H1 (cell line): ENCODE measurements around the gene LTB. TPM values are rescaled to one million over a fixed set of nuclear protein-coding genes. Genes with fewer than 3 reads are reported as not detected.

Experiments
- CTCF ChIA-PET: fragments of 300-600 bp; sonication (Branson Sonifier 250); formaldehyde crosslinking; loops from one replicate; lab custom pipeline; 2021; ENCODE audit not compliant: partially characterized antibody; lab: Charles Lee
- POLR2A ChIA-PET: fragments of 300-600 bp; sonication (Branson Sonifier 250); formaldehyde crosslinking; loops from one replicate; lab custom pipeline; 2021; ENCODE audit warnings: inconsistent platforms; ENCODE audit not compliant: partially characterized antibody; lab: Charles Lee
- DNase-seq, 2 experiments: peaks; one replicate each; pipeline versions ENCODE4 v3.0.0 to v3.0.0-alpha.2; 2010 to 2022; ENCODE audit warnings: low spot score in 2 of 2, low read depth in 1 of 2, mixed read lengths in 1 of 2
- FAIRE-seq: peaks from 2 replicates; lab custom pipeline; 2011; peaks lifted over from hg19 to GRCh38; lab: Jason Lieb, UNC
- H2AFZ ChIP-seq: 2 replicates; pipeline ENCODE4 v1.8.1; 2012; ENCODE audit warnings: low read length, inconsistent platforms
- H2AK5ac ChIP-seq: 2 replicates; pipeline ENCODE4 v1.6.1; 2013; ENCODE audit warnings: low read depth, low read length
- H2BK120ac ChIP-seq: replicated peaks from 2 replicates; pipeline ENCODE3; 2013; ENCODE audit warnings: low read depth, low read length, inconsistent platforms
- H2BK12ac ChIP-seq: 2 replicates; pipeline ENCODE4 v1.6.1; 2013; ENCODE audit warnings: low read depth, low read length
- H2BK15ac ChIP-seq: 2 replicates; pipeline ENCODE4 v1.6.1; 2013; ENCODE audit warnings: low read length
- H2BK20ac ChIP-seq: 2 replicates; pipeline ENCODE4 v1.6.1; 2013; ENCODE audit warnings: low read length
- H2BK5ac ChIP-seq: 2 replicates; pipeline ENCODE4 v1.6.1; 2013; ENCODE audit warnings: low read depth, low read length
- H3K14ac ChIP-seq: 2 replicates; pipeline ENCODE4 v1.6.1; 2013; ENCODE audit warnings: inconsistent platforms; ENCODE audit not compliant: insufficient read length
- H3K18ac ChIP-seq: 2 replicates; pipeline ENCODE4 v1.6.1; 2013; ENCODE audit warnings: low read length; ENCODE audit errors: extremely low read depth
- H3K23ac ChIP-seq: 2 replicates; pipeline ENCODE4 v1.6.1; 2013; ENCODE audit warnings: inconsistent platforms; ENCODE audit not compliant: insufficient read length
- H3K23me2 ChIP-seq: 2 replicates; pipeline ENCODE4 v1.6.1; 2013; ENCODE audit warnings: low read depth, low read length
- H3K27ac ChIP-seq: 2 replicates; pipeline ENCODE4 v1.6.1; 2011; ENCODE audit warnings: low read depth, low read length, inconsistent platforms
- H3K27me3 ChIP-seq, 4 experiments: replicated peaks in 1 of 4; 1 replicate in 1 of 4; 2 replicates in 3 of 4; pipeline versions ENCODE4 v1.6.1 to v1.8.1; 2011 to 2013; ENCODE audit warnings: low read length in 3 of 4, mild to moderate bottlenecking in 3 of 4, inconsistent platforms in 2 of 4, mixed read lengths in 2 of 4, moderate library complexity in 1 of 4; ENCODE audit not compliant: control insufficient read depth in 3 of 4, insufficient read depth in 3 of 4; ENCODE audit errors: extremely low read depth in 1 of 4
- H3K36me3 ChIP-seq, 4 experiments: 2 replicates each; pipeline versions ENCODE4 v1.6.1 to v1.8.1; 2011 to 2013; ENCODE audit warnings: mild to moderate bottlenecking in 4 of 4, low read length in 3 of 4, moderate library complexity in 2 of 4, control low read depth in 1 of 4, inconsistent platforms in 1 of 4; ENCODE audit not compliant: insufficient read depth in 4 of 4, control insufficient read depth in 2 of 4
- H3K4ac ChIP-seq: replicated peaks from 2 replicates; pipeline ENCODE3; 2013; ENCODE audit warnings: low read length, low read depth, mixed read lengths, inconsistent platforms; ENCODE audit not compliant: insufficient read length
- H3K4me1 ChIP-seq, 4 experiments: replicated peaks in 1 of 4; 1 replicate in 1 of 4; 2 replicates in 3 of 4; pipeline versions ENCODE4 v1.6.1 to v1.8.1; 2011 to 2013; ENCODE audit warnings: low read length in 3 of 4, inconsistent platforms in 2 of 4, mixed read lengths in 1 of 4; ENCODE audit not compliant: insufficient read depth in 4 of 4, control insufficient read depth in 3 of 4
- H3K4me2 ChIP-seq, 2 experiments: 2 replicates each; pipeline versions ENCODE4 v1.6.1 to v1.8.1; 2011 to 2013; ENCODE audit warnings: low read depth in 2 of 2, low read length in 2 of 2, control low read depth in 1 of 2, inconsistent platforms in 1 of 2, mild to moderate bottlenecking in 1 of 2; ENCODE audit not compliant: insufficient read depth in 1 of 2
- H3K4me3 ChIP-seq, 4 experiments: fragments of 200-600, 300-600 bp in 1 of 4; sonication (generic), shearing (Covaris generic), sonication (Bioruptor Twin) in 1 of 4; 2 replicates each; pipeline versions ENCODE4 v1.5.1 to v1.8.1; 2011 to 2016; ENCODE audit warnings: low read length in 4 of 4, low read depth in 3 of 4, control low read depth in 2 of 4, inconsistent platforms in 2 of 4, mild to moderate bottlenecking in 2 of 4, mixed read lengths in 1 of 4, moderate library complexity in 1 of 4; ENCODE audit not compliant: insufficient read depth in 2 of 4; ENCODE audit errors: extremely low read depth in 1 of 4
- H3K56ac ChIP-seq: replicated peaks from 2 replicates; pipeline ENCODE3; 2013; ENCODE audit warnings: low read depth, mild to moderate bottlenecking, mixed read lengths, low read length, inconsistent platforms; ENCODE audit not compliant: insufficient read length
- H3K79me1 ChIP-seq: 2 replicates; pipeline ENCODE4 v1.6.1; 2013; ENCODE audit warnings: low read depth, low read length, control low read depth
- H3K79me2 ChIP-seq, 2 experiments: 2 replicates each; pipeline versions ENCODE4 v1.6.1 to v1.8.1; 2012 to 2013; ENCODE audit warnings: low read length in 2 of 2, mild to moderate bottlenecking in 2 of 2, inconsistent platforms in 1 of 2; ENCODE audit not compliant: insufficient read depth in 2 of 2, control insufficient read depth in 1 of 2
- H3K9ac ChIP-seq, 4 experiments: replicated peaks in 1 of 4; 1 replicate in 1 of 4; 2 replicates in 3 of 4; pipeline versions ENCODE4 v1.6.1 to v1.8.1; 2011 to 2013; ENCODE audit warnings: low read depth in 3 of 4, low read length in 3 of 4, control low read depth in 2 of 4, mild to moderate bottlenecking in 2 of 4, moderate library complexity in 2 of 4, inconsistent platforms in 1 of 4; ENCODE audit errors: extremely low read depth in 1 of 4
- H3K9me3 ChIP-seq, 2 experiments: 2 replicates each; pipeline versions ENCODE4 v1.6.1 to v1.8.1; 2012 to 2013; ENCODE audit warnings: mild to moderate bottlenecking in 2 of 2, moderate library complexity in 2 of 2, control low read depth in 1 of 2, inconsistent platforms in 1 of 2, low read depth in 1 of 2, low read length in 1 of 2, mixed read lengths in 1 of 2; ENCODE audit not compliant: insufficient read depth in 2 of 2
- H4K20me1 ChIP-seq, 2 experiments: replicated peaks in 1 of 2; 2 replicates each; pipeline versions ENCODE3 to v1.8.1; 2011 to 2013; ENCODE audit warnings: inconsistent platforms in 2 of 2, low read length in 2 of 2, mild to moderate bottlenecking in 1 of 2; ENCODE audit not compliant: insufficient read depth in 2 of 2, control insufficient read depth in 1 of 2
- H4K5ac ChIP-seq: 2 replicates; pipeline ENCODE4 v1.6.1; 2013; ENCODE audit warnings: low read length, low read depth, mixed read lengths, inconsistent platforms; ENCODE audit not compliant: insufficient read length
- H4K8ac ChIP-seq: 2 replicates; pipeline ENCODE4 v1.8.0; 2013; ENCODE audit warnings: mild to moderate bottlenecking, moderate library complexity, low read length, inconsistent platforms; ENCODE audit not compliant: insufficient read depth; ENCODE audit errors: extremely low read depth
- H4K91ac ChIP-seq: replicated peaks from 2 replicates; pipeline ENCODE3; 2013; ENCODE audit warnings: low read length, mixed read lengths, inconsistent platforms; ENCODE audit not compliant: insufficient read length
- ASH2L ChIP-seq: fragments of 200-600, 300-600 bp; sonication (generic); IDR thresholded peaks from one replicate; pipeline ENCODE4 v1.7.1; 2017; ENCODE audit warnings: low read length
- CEBPB ChIP-seq: IDR thresholded peaks from 2 replicates; pipeline ENCODE4 v1.6.1; 2012; ENCODE audit warnings: low read depth, low read length
- CHD1 ChIP-seq: IDR thresholded peaks from 2 replicates; pipeline ENCODE4 v1.6.1; 2012; ENCODE audit warnings: low read depth, low read length, improper control_type of control experiment
- MAFK ChIP-seq: IDR thresholded peaks from 2 replicates; pipeline ENCODE4 v1.6.1; 2012; ENCODE audit warnings: low read depth, mild to moderate bottlenecking, improper control_type of control experiment, low read length
- NANOG ChIP-seq: IDR thresholded peaks from 2 replicates; pipeline ENCODE4 v1.6.1; 2011; ENCODE audit warnings: low read length, low read depth, mild to moderate bottlenecking, inconsistent platforms; ENCODE audit not compliant: insufficient read depth, poor library complexity, severe bottlenecking
- POU5F1 ChIP-seq: IDR thresholded peaks from 2 replicates; pipeline ENCODE4 v1.6.1; 2011; ENCODE audit warnings: low read depth, mild to moderate bottlenecking, low read length, moderate library complexity
- SIX5 ChIP-seq: IDR thresholded peaks from 2 replicates; pipeline ENCODE4 v1.6.1; 2011; ENCODE audit warnings: mild to moderate bottlenecking, low read depth, low read length
- SP2 ChIP-seq: IDR thresholded peaks from 2 replicates; pipeline ENCODE4 v1.6.1; 2012; ENCODE audit warnings: mild to moderate bottlenecking, low read length, inconsistent platforms
- TAF7 ChIP-seq: optimal IDR thresholded peaks from 2 replicates; pipeline ENCODE3; 2011; ENCODE audit warnings: low read depth, mild to moderate bottlenecking, inconsistent platforms, low read length, moderate library complexity, borderline replicate concordance
- TCF12 ChIP-seq: IDR thresholded peaks from 2 replicates; pipeline ENCODE4 v1.6.1; 2011; ENCODE audit warnings: low read depth, mild to moderate bottlenecking, low read length
- WGBS, 2 experiments: shearing (Covaris generic) in 1 of 2; methylation state at CpG; one replicate each; pipeline versions ENCODE4 v1.1.6 to v1.1.7; 2013 to 2015; ENCODE audit warnings: low lambda C conversion rate in 2 of 2, mixed read lengths in 2 of 2, inconsistent platforms in 1 of 2, low coverage in 1 of 2, missing lambda C conversion rate in 1 of 2; ENCODE audit not compliant: insufficient replicate concordance in 2 of 2, insufficient coverage in 1 of 2, insufficient read length in 1 of 2; ENCODE audit errors: extremely low coverage in 1 of 2, missing lambda C conversion rate in 1 of 2; 5-methylcytosine and 5-hydroxymethylcytosine counted together
- polyA plus RNA-seq, 7 experiments: library from polyadenylated mRNA; depleted of rRNA in 3 of 7; stranded (reverse) in 5 of 7; unstranded in 2 of 7; fragments of >200 nt in 5 of 7; fragments of 200-250 nt in 2 of 7; gene quantifications; 1 replicate in 5 of 7; 2 replicates in 1 of 7; 4 replicates in 1 of 7; pipeline versions ENCODE4 v1.2.1 to v1.2.3, GENCODE V29; 2011 to 2013; ENCODE audit warnings: missing spikeins in 2 of 7, mixed read lengths in 2 of 7
- total RNA-seq: library from RNA; stranded (reverse); fragmentation: NEBNext Ultra II Directional; extraction: Animal tissue kit (Norgen Biotek cat#: 25700); gene quantifications from 2 replicates; pipeline ENCODE4 v1.2.1, GENCODE V29; 2021

LTB gene
- total and polyA plus RNA-seq, 2 of the 8 experiments (the other 6 are each of a cell fraction or from before 2014, with no cell fraction given), result 0.43 to 0.47 TPM

DNA sequence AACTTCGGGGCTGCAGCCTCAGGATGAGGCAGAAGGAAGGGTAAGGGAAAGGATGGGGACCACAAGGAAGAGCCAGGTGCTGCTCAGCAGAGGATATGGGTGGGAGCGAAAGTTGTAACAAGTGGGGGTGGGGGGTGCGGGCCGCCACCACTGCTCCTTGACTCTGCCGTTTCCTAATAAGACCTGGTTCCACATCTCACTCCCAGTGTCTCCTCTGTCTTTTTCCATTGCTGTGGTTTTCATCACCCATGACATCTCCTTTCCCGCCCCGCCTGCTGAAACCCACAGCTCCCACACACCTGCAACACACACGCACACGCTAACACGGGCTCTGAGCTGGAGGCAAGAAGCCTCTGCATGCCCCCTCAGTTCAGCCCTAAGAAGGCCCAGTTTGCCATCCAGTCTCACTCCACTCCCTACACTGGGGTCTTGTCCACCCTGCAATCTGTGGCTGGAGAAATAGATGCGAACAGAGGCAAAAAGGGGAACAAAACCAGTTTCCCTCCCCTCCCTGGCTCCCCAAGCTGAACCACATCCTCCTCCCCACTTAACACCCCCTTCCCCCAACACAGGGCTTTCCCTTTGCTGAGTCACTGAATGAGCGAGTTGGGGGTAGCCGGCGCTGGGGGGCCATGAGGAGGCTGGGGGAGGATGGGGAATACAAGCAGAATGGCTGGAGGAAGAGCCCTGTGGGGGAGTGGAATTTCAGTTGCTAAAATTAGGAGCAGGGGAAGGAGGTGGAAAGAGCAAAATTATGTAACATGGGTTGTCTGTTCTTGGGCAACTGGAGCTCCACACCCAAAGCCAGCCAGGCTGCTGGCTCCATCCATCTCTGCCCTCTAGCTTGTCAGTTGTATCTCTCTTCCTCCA, 23.4 kb downstream of the LTB start:
- Histone ChIP-seq H3K23me2 (no peaks in the 10 kb centered on the region), H3K4me2 (no peak overlapping the region), H3K14ac (no peak overlapping the region), H4K5ac (no peak overlapping the region), H3K27ac (0 out of 2 replicates have a peak overlapping the region, but pooled peaks have one; percentile 25), H3K4me3 (no peak overlapping the region), H3K79me2 (no peaks in the 10 kb centered on the region), H2BK120ac (no peak overlapping the region), H3K18ac (no peak overlapping the region), H3K23ac (no peak overlapping the region), H4K8ac (no peak overlapping the region), H3K36me3 (peaks cover 2 to 15% (median 5%) of the 10 kb centered on the region in 4 experiments; a peak in 5 of 8 replicates), H2AFZ (no peak overlapping the region), H3K9ac (no peak overlapping the region), H3K27me3 (no peaks in the 10 kb centered on the region), H4K91ac (no peak overlapping the region), H3K79me1 (no peaks in the 10 kb centered on the region), H2BK15ac (no peak overlapping the region), H2AK5ac (no peak overlapping the region), H3K56ac (no peak overlapping the region), H2BK20ac (no peak overlapping the region), H2BK12ac (no peak overlapping the region), H4K20me1 (no peaks in the 10 kb centered on the region), H3K4me1 (no peaks in the 10 kb centered on the region), H3K9me3 (no peaks in the 10 kb centered on the region), H3K4ac (no peak overlapping the region), H2BK5ac (no peak overlapping the region)
- ChIA-PET POLR2A (interaction anchor here (0.8 to 10.9 kb wide), 6 partner anchors 8 to 29 kb away, joined by 3 to 110 read pairs (median 11); partner anchors contain the start of genes DDX39B, LTB, NFKBIL1 and TNF), CTCF (interaction anchor here (1.6 to 24.7 kb wide), 6 partner anchors 13 to 43 kb away, joined by 5 to 613 read pairs (median 7); partner anchors contain the start of genes ATP6V1G2, LST1, LTB and NCR3)
- no peak for FAIRE-seq
- TF ChIP-seq SIX5 (no peak), CHD1 (no peak), NANOG (no peak), POU5F1 (no peak), CEBPB (no peak), MAFK (no peak), TCF12 (no peak), SP2 (no peak), TAF7 (no peak), ASH2L (no peak)
- WGBS, 2 experiments, result 93% methylated on average over 11 of the region's 14 CpGs; no CpG with 5 or more reads in 1 of the 2 experiments
- no peak for DNase-seq
